ENCODE results near the gene MADD.

The MADD gene

GRCh38 chr11:47288066-47288465, 18.1 kb downstream of the MADD start:
- TF ChIP-seq POLR2AphosphoS5 (IDR thresholded peaks at IDR 0.05; ENCODE audit: low read depth, low read length): no peak
- TF ChIP-seq, protein P1, sequence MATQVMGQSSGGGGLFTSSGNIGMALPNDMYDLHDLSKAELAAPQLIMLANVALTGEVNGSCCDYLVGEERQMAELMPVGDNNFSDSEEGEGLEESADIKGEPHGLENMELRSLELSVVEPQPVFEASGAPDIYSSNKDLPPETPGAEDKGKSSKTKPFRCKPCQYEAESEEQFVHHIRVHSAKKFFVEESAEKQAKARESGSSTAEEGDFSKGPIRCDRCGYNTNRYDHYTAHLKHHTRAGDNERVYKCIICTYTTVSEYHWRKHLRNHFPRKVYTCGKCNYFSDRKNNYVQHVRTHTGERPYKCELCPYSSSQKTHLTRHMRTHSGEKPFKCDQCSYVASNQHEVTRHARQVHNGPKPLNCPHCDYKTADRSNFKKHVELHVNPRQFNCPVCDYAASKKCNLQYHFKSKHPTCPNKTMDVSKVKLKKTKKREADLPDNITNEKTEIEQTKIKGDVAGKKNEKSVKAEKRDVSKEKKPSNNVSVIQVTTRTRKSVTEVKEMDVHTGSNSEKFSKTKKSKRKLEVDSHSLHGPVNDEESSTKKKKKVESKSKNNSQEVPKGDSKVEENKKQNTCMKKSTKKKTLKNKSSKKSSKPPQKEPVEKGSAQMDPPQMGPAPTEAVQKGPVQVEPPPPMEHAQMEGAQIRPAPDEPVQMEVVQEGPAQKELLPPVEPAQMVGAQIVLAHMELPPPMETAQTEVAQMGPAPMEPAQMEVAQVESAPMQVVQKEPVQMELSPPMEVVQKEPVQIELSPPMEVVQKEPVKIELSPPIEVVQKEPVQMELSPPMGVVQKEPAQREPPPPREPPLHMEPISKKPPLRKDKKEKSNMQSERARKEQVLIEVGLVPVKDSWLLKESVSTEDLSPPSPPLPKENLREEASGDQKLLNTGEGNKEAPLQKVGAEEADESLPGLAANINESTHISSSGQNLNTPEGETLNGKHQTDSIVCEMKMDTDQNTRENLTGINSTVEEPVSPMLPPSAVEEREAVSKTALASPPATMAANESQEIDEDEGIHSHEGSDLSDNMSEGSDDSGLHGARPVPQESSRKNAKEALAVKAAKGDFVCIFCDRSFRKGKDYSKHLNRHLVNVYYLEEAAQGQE (IDR thresholded peaks at IDR 0.05; ENCODE audit: insufficient read depth in 1 of 2, low read depth in 2 of 2, low read length in 2 of 2): no peak
- no peak for TF ChIP-seq TAF1 (IDR thresholded peaks at IDR 0.05; ENCODE audit: borderline replicate concordance, insufficient read depth, low read length)
- no peak for TF ChIP-seq FOXP2 (optimal IDR thresholded peaks at IDR 0.05; ENCODE audit: borderline replicate concordance, extremely low read depth, extremely low read length, insufficient read depth)

DNA sequence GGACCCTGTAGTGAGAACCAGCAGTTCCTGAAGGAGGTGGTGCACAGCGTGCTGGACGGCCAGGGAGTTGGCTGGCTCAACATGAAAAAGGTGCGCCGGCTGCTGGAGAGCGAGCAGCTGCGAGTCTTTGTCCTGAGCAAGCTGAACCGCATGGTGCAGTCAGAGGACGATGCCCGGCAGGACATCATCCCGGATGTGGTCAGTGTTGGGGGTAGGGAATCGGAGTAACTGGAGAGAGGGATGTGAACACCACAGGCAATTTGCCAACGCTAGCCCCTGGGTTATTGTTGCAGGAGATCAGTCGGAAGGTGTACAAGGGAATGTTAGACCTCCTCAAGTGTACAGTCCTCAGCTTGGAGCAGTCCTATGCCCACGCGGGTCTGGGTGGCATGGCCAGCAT, 19.9 kb downstream of the MADD start:
- TF ChIP-seq POLR2AphosphoS5 (IDR thresholded peaks at IDR 0.05; ENCODE audit: low read depth, low read length) (no peak), FOXP2 (optimal IDR thresholded peaks at IDR 0.05; ENCODE audit: borderline replicate concordance, extremely low read depth, extremely low read length, insufficient read depth) (peak; percentile 83), SIN3A (IDR thresholded peaks at IDR 0.05; ENCODE audit: borderline replicate concordance, insufficient read depth, low read length) (no peak), TAF1 (IDR thresholded peaks at IDR 0.05; ENCODE audit: borderline replicate concordance, insufficient read depth, low read length) (no peak)
- TF ChIP-seq, protein P1 (IDR thresholded peaks at IDR 0.05; ENCODE audit: insufficient read depth in 1 of 2, low read depth in 2 of 2, low read length in 2 of 2): no peak

- TF ChIP-seq TAF1 (IDR thresholded peaks at IDR 0.05; ENCODE audit: borderline replicate concordance, insufficient read depth, low read length): no peak
These were observed 25.5 kb downstream of the MADD start for GRCh38 chr11:47295385-47295784.

DNA sequence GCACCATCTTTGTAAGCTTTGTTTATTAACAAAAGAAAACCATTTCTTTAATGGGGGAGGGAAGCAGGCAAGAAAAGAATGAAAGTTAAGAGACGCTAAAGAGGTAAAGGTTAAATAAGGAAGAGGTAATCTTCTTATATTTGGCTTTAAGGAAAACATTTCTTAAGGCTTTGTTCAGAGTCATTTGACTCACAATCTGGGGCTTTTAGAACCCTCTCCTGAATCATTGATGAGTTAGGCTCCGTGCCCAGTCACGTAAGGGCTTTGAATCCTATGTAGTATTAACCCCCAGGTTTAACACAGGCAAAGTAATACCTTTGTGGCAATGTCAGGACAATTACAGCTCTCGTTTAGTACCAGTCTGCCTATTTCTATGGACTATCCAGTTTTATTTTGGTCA, 26.1 kb downstream of the MADD start:
- no peak for TF ChIP-seq TAF1 (IDR thresholded peaks at IDR 0.05; ENCODE audit: borderline replicate concordance, insufficient read depth, low read length)
- no peak for TF ChIP-seq POLR2AphosphoS5 (IDR thresholded peaks at IDR 0.05; ENCODE audit: low read depth, low read length)
- TF ChIP-seq SIN3A (IDR thresholded peaks at IDR 0.05; ENCODE audit: borderline replicate concordance, insufficient read depth, low read length): no peak
- TF ChIP-seq, protein P1 (IDR thresholded peaks at IDR 0.05; ENCODE audit: insufficient read depth in 1 of 2, low read depth in 2 of 2, low read length in 2 of 2): no peak
- TF ChIP-seq FOXP2 (optimal IDR thresholded peaks at IDR 0.05; ENCODE audit: borderline replicate concordance, extremely low read depth, extremely low read length, insufficient read depth): no peak

GRCh38 chr11:47299078-47299477, 29.1 kb downstream of the MADD start:
- TF ChIP-seq, protein P1 (IDR thresholded peaks at IDR 0.05; ENCODE audit: insufficient read depth in 1 of 2, low read depth in 2 of 2, low read length in 2 of 2): no peak
- no peak for TF ChIP-seq POLR2AphosphoS5 (IDR thresholded peaks at IDR 0.05; ENCODE audit: low read depth, low read length)
- TF ChIP-seq SIN3A (IDR thresholded peaks at IDR 0.05; ENCODE audit: borderline replicate concordance, insufficient read depth, low read length): no peak
- no peak for TF ChIP-seq TAF1 (IDR thresholded peaks at IDR 0.05; ENCODE audit: borderline replicate concordance, insufficient read depth, low read length)
- no peak for TF ChIP-seq FOXP2 (optimal IDR thresholded peaks at IDR 0.05; ENCODE audit: borderline replicate concordance, extremely low read depth, extremely low read length, insufficient read depth)
